Liver (tissue), 9 donors: ENCODE measurements around the gene UNC5B. TPM values are rescaled to one million over a fixed set of nuclear protein-coding genes. Genes with fewer than 3 reads are reported as not detected.

Experiments used
- DNase-seq: peaks from one replicate; pipeline ENCODE4 v3.0.0-alpha.2; 2017; ENCODE audit warnings: low spot score
- H3K27ac ChIP-seq, 2 donors: one replicate each; pipeline ENCODE4 v1.7.0; 2013; ENCODE audit warnings: inconsistent platforms in 2 of 2, low read length in 2 of 2, control low read depth in 1 of 2, low read depth in 1 of 2, mild to moderate bottlenecking in 1 of 2
- H3K27me3 ChIP-seq, 4 donors: one replicate each; pipeline versions ENCODE4 v1.6.1 to v1.7.0; 2013; ENCODE audit warnings: low read length in 3 of 4, inconsistent platforms in 1 of 4, mild to moderate bottlenecking in 1 of 4, moderate library complexity in 1 of 4; ENCODE audit not compliant: control insufficient read depth in 4 of 4, insufficient read depth in 4 of 4
- H3K36me3 ChIP-seq, 4 donors: one replicate each; pipeline versions ENCODE4 v1.6.1 to v1.7.0; 2013; ENCODE audit warnings: low read length in 3 of 4, mild to moderate bottlenecking in 3 of 4, low read depth in 1 of 4, moderate library complexity in 1 of 4; ENCODE audit not compliant: control insufficient read depth in 4 of 4, insufficient read depth in 3 of 4
- H3K4me1 ChIP-seq, 4 donors: one replicate each; pipeline versions ENCODE4 v1.6.1 to v1.7.0; 2013; ENCODE audit warnings: low read length in 3 of 4, mild to moderate bottlenecking in 3 of 4, moderate library complexity in 1 of 4; ENCODE audit not compliant: control insufficient read depth in 4 of 4, insufficient read depth in 4 of 4
- H3K4me3 ChIP-seq, 3 donors: one replicate each; pipeline versions ENCODE4 v1.6.1 to v1.7.0; 2013; ENCODE audit warnings: low read length in 3 of 3, control low read depth in 1 of 3, low read depth in 1 of 3, mild to moderate bottlenecking in 1 of 3
- H3K9ac ChIP-seq, 2 donors: one replicate each; pipeline ENCODE4 v1.7.0; 2013; ENCODE audit warnings: low read length in 2 of 2, mild to moderate bottlenecking in 2 of 2, moderate library complexity in 2 of 2, control low read depth in 1 of 2, low read depth in 1 of 2
- H3K9me3 ChIP-seq, 4 donors: one replicate each; pipeline versions ENCODE4 v1.6.1 to v1.7.0; 2013; ENCODE audit warnings: low read length in 3 of 4; ENCODE audit not compliant: control insufficient read depth in 4 of 4
- EGR1 ChIP-seq, 2 donors: IDR thresholded peaks; 2 replicates each; pipeline ENCODE4 v1.6.1; 2016 to 2018; ENCODE audit warnings: antibody characterized with exemption in 2 of 2, low read depth in 2 of 2
- FOXA1 ChIP-seq: IDR thresholded peaks from 2 replicates; pipeline ENCODE4 v1.6.1; 2016; ENCODE audit warnings: antibody characterized with exemption
- FOXA2 ChIP-seq: IDR thresholded peaks from 2 replicates; pipeline ENCODE4 v1.6.1; 2016; ENCODE audit warnings: antibody characterized with exemption
- GABPA ChIP-seq, 2 donors: IDR thresholded peaks in 1 of 2; conservative IDR thresholded peaks in 1 of 2; 2 replicates each; pipeline ENCODE4 v1.6.1; 2016; ENCODE audit warnings: antibody characterized with exemption in 2 of 2, mild to moderate bottlenecking in 1 of 2, moderate library complexity in 1 of 2
- HNF4A ChIP-seq, 2 donors: conservative IDR thresholded peaks; 2 replicates each; pipeline ENCODE4 v1.6.1; 2016; ENCODE audit warnings: antibody characterized with exemption in 2 of 2, mild to moderate bottlenecking in 2 of 2
- HNF4G ChIP-seq: IDR thresholded peaks from 2 replicates; pipeline ENCODE4 v1.6.1; 2016; ENCODE audit warnings: antibody characterized with exemption
- JUND ChIP-seq, 2 donors: IDR thresholded peaks; 2 replicates each; pipeline ENCODE4 v1.6.1; 2016; ENCODE audit warnings: antibody characterized with exemption in 2 of 2
- NR2F2 ChIP-seq: IDR thresholded peaks from 2 replicates; pipeline ENCODE4 v1.6.1; 2016; ENCODE audit warnings: antibody characterized with exemption
- RAD21 ChIP-seq, 2 donors: IDR thresholded peaks; 2 replicates each; pipeline ENCODE4 v1.6.1; 2016; ENCODE audit warnings: antibody characterized with exemption in 2 of 2, mild to moderate bottlenecking in 2 of 2
- REST ChIP-seq: IDR thresholded peaks from 2 replicates; pipeline ENCODE4 v1.6.1; 2016; ENCODE audit warnings: antibody characterized with exemption, mild to moderate bottlenecking
- RXRA ChIP-seq, 2 donors: IDR thresholded peaks; 2 replicates each; pipeline ENCODE4 v1.6.1; 2017 to 2018; ENCODE audit warnings: antibody characterized with exemption in 2 of 2, mild to moderate bottlenecking in 1 of 2
- SP1 ChIP-seq: IDR thresholded peaks from 2 replicates; pipeline ENCODE4 v1.6.1; 2018; ENCODE audit warnings: antibody characterized with exemption, mild to moderate bottlenecking
- TAF1 ChIP-seq: conservative IDR thresholded peaks from 2 replicates; pipeline ENCODE4 v1.6.1; 2016; ENCODE audit warnings: antibody characterized with exemption, mild to moderate bottlenecking
- YY1 ChIP-seq: IDR thresholded peaks from 2 replicates; pipeline ENCODE4 v1.6.1; 2016; ENCODE audit warnings: antibody characterized with exemption, mild to moderate bottlenecking
- ZBTB33 ChIP-seq: IDR thresholded peaks from 2 replicates; pipeline ENCODE4 v1.6.1; 2016; ENCODE audit warnings: antibody characterized with exemption
- WGBS: extraction: QIAGEN DNeasy Blood & Tissue Kit; methylation state at CpG from one replicate; pipeline ENCODE4 v1.1.7; 2013; 5-methylcytosine and 5-hydroxymethylcytosine counted together
- polyA plus RNA-seq, 2 donors: library from polyadenylated mRNA; stranded (reverse) in 1 of 2; unstranded in 1 of 2; fragments of 200-250 nt in 1 of 2; fragments of >200 nt in 1 of 2; fragmentation: Nextera tagmentation in 1 of 2; extraction: Ambion mirVana in 1 of 2; gene quantifications; one replicate each; pipeline versions ENCODE4 v1.2.1 to v1.2.3, GENCODE V29; 2013 to 2015
- total RNA-seq, 2 donors: library from RNA; depleted of rRNA; stranded (reverse); fragments of >200 nt; gene quantifications; one replicate each; pipeline ENCODE4 v1.2.3, GENCODE V29; 2014
- TF ChIP-seq, protein P1 (sequence below): fragments of 150-350 bp; IDR thresholded peaks from 2 replicates; pipeline ENCODE4 v1.5.1; 2017; ENCODE audit warnings: improper control_type of control experiment, low read depth, low read length; ENCODE audit not compliant: missing input control
- TF ChIP-seq, protein P2 (sequence below): IDR thresholded peaks from 2 replicates; pipeline ENCODE4 v1.6.1; 2016; ENCODE audit warnings: antibody characterized with exemption
- TF ChIP-seq, protein P3 (sequence below): IDR thresholded peaks from 2 replicates; pipeline ENCODE4 v1.6.1; 2016; ENCODE audit warnings: antibody characterized with exemption
- donor health status: healthy.
- donor health status: healthy.
- donor health status: healthy.
- donor health status: healthy.
- donor health status: healthy.

UNC5B gene
- total and polyA plus RNA-seq, 4 donors, result 0.56 to 1.8 (median 1.3) TPM

DNA sequence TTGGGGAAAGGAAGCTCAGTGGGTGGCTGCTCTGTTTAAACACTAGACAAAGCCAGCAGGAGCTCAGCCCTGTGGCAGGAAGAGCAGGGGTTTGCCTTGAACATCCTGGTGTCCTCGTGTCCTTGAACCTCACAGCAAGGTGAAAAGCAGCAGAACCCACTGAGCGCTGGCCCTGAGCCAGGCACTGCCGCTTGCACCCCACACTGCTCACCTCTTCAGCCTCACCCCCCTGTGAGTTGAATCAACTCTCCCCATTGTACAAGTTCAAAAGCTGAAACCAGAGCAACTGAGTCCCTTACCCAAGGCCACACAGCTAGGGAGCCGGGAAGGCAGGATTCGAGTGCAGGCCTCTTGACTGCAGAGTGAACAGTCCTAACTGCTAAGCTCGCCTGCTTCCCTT lies 138.7 kb downstream of the UNC5B start:
- TF ChIP-seq NR2F2 (no peak), HNF4G (no peak), EGR1 (IDR thresholded peaks at IDR 0.05; ENCODE audit: low read depth in 2 of 2) (no peak), FOXA2 (no peak), YY1 (no peak), ZBTB33 (no peak), GABPA (IDR thresholded peaks at IDR 0.05 in 1 of 2, conservative IDR thresholded peaks at IDR 0.05 in 1 of 2) (no peak), RAD21 (IDR thresholded peaks at IDR 0.05) (no peak), JUND (IDR thresholded peaks at IDR 0.05) (no peak), REST (no peak), TAF1 (no peak), HNF4A (conservative IDR thresholded peaks at IDR 0.05) (no peak), SP1 (no peak), FOXA1 (no peak), RXRA (IDR thresholded peaks at IDR 0.05) (no peak)
- TF ChIP-seq, protein P1, sequence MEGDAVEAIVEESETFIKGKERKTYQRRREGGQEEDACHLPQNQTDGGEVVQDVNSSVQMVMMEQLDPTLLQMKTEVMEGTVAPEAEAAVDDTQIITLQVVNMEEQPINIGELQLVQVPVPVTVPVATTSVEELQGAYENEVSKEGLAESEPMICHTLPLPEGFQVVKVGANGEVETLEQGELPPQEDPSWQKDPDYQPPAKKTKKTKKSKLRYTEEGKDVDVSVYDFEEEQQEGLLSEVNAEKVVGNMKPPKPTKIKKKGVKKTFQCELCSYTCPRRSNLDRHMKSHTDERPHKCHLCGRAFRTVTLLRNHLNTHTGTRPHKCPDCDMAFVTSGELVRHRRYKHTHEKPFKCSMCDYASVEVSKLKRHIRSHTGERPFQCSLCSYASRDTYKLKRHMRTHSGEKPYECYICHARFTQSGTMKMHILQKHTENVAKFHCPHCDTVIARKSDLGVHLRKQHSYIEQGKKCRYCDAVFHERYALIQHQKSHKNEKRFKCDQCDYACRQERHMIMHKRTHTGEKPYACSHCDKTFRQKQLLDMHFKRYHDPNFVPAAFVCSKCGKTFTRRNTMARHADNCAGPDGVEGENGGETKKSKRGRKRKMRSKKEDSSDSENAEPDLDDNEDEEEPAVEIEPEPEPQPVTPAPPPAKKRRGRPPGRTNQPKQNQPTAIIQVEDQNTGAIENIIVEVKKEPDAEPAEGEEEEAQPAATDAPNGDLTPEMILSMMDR, result no peak
- TF ChIP-seq, protein P2, sequence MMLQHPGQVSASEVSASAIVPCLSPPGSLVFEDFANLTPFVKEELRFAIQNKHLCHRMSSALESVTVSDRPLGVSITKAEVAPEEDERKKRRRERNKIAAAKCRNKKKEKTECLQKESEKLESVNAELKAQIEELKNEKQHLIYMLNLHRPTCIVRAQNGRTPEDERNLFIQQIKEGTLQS, result no peak
- TF ChIP-seq, protein P3, sequence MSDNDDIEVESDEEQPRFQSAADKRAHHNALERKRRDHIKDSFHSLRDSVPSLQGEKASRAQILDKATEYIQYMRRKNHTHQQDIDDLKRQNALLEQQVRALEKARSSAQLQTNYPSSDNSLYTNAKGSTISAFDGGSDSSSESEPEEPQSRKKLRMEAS, result no peak
- no peak overlapping the region for H3K27ac ChIP-seq

More for the DNA sequence above, 138.7 kb downstream of the UNC5B start:
- WGBS, result 93% methylated on average over 6 of the region's 6 CpGs
- Histone ChIP-seq H3K4me3 (no peak overlapping the region), H3K9ac (no peak overlapping the region), H3K27me3 (no peaks in the 10 kb centered on the region), H3K36me3 (no peaks in the 10 kb centered on the region), H3K9me3 (no peaks in the 10 kb centered on the region), H3K4me1 (peaks cover 5 to 37% (median 30%) of the 10 kb centered on the region in 4 donors)
- no peak for DNase-seq
